ENCODE measurements around the gene CT47C1.

CT47C1 gene

DNA sequence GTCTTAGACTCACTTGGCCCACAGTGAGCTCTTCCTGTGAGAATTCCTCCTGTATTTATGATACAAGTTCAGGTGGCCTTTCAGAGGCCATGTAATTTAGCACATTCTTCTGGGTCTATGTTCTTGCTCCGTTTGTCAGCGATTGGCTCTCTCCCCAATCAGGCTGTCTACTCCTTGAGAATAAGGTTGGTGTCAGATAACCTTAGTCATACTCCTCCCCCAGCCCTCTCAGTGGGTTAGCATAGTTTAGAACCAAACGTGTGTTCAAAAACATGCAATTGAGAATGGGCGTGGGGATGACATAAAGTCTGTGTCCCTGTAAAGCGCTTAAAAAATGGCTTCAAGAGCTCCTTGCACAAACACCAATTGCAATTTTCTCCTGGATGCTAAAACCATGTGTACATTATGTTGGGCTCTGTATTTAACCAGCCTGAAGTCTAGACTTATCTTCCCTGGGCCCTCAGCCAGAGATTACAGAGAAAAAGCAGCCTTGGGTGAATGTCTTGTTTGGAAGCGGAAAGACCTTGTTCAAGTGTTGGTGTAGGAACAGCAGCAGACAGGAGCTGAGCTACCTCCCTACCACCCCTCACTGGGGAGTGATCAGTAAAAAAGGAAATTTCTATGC is 9.9 kb upstream of the CT47C1 start:
- Histone ChIP-seq H3K4me1 (ENCODE audit: low read depth, poor library complexity, severe bottlenecking) (no peaks in the 10 kb centered on the region), H4K20me1 (ENCODE audit: insufficient read depth) (no peaks in the 10 kb centered on the region), H3K36me3 (ENCODE audit: insufficient read depth) (no peaks in the 10 kb centered on the region), H3K27me3 (ENCODE audit: insufficient read depth, low read depth) (no peaks in the 10 kb centered on the region), H2AFZ (ENCODE audit: low read depth) (no peak overlapping the region), H3K79me2 (ENCODE audit: insufficient read depth, low read depth) (no peaks in the 10 kb centered on the region), H3K27ac (no peak overlapping the region), H3K4me2 (no peak overlapping the region), H3K9ac (no peak overlapping the region), H3K4me3 (IDR thresholded peaks at IDR 0.05; ENCODE audit: insufficient read depth, low read depth, low read length) (no peak overlapping the region)
- TF ChIP-seq CTCF (conservative IDR thresholded peaks at IDR 0.05; ENCODE audit: low read depth, low read length) = no peak

- no peak overlapping the region for H3K27ac ChIP-seq
- no peak overlapping the region for H3K9ac ChIP-seq
- no peaks in the 10 kb centered on the region for H3K27me3 ChIP-seq (ENCODE audit: insufficient read depth, low read depth)
- no peaks in the 10 kb centered on the region for H4K20me1 ChIP-seq (ENCODE audit: insufficient read depth)
- no peaks in the 10 kb centered on the region for H3K4me1 ChIP-seq (ENCODE audit: low read depth, poor library complexity, severe bottlenecking)
- H3K4me3 ChIP-seq (IDR thresholded peaks at IDR 0.05; ENCODE audit: insufficient read depth, low read depth, low read length) = no peak overlapping the region
- H3K79me2 ChIP-seq (ENCODE audit: insufficient read depth, low read depth) = no peaks in the 10 kb centered on the region
- H2AFZ ChIP-seq (ENCODE audit: low read depth) = no peak overlapping the region
- no peak overlapping the region for H3K4me2 ChIP-seq
- H3K36me3 ChIP-seq (ENCODE audit: insufficient read depth) = no peaks in the 10 kb centered on the region
- no peak for TF ChIP-seq CTCF (conservative IDR thresholded peaks at IDR 0.05; ENCODE audit: low read depth, low read length)
These were observed 9.4 kb upstream of the CT47C1 start for GRCh38 chrX:119063428-119063827.

- Histone ChIP-seq H3K4me2 (no peak overlapping the region), H3K4me1 (ENCODE audit: low read depth, poor library complexity, severe bottlenecking) (peaks cover 8% of the 10 kb centered on the region), H3K36me3 (ENCODE audit: insufficient read depth) (no peaks in the 10 kb centered on the region), H4K20me1 (ENCODE audit: insufficient read depth) (no peaks in the 10 kb centered on the region), H2AFZ (ENCODE audit: low read depth) (no peak overlapping the region), H3K4me3 (IDR thresholded peaks at IDR 0.05; ENCODE audit: insufficient read depth, low read depth, low read length) (no peak overlapping the region), H3K27ac (no peak overlapping the region), H3K27me3 (ENCODE audit: insufficient read depth, low read depth) (no peaks in the 10 kb centered on the region), H3K79me2 (ENCODE audit: insufficient read depth, low read depth) (no peaks in the 10 kb centered on the region), H3K9ac (no peak overlapping the region)
- TF ChIP-seq CTCF (conservative IDR thresholded peaks at IDR 0.05; ENCODE audit: low read depth, low read length) = peak; percentile 66
These were observed 5.6 kb upstream of the CT47C1 start for GRCh38 chrX:119067023-119067739.

DNA sequence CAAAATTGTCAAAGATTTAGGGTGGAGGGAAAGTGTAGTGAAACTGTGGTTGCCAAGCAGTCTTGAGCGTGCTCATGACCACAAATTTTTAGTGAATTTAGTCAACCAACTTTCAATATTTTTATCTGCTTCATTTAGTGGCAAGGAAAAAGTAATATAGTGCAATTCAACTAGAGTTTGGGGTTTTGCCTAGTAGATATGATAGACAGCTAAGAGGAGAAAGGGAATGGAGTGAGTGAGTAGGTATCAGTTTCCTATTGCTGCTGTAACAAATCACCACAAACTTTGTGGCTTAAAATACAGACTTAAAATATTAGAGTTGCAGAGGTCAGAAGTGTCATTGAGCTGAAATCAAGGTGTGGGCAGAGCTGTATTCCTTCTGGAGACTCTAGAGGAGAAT is 3.7 kb upstream of the CT47C1 start:
- TF ChIP-seq CTCF (conservative IDR thresholded peaks at IDR 0.05; ENCODE audit: low read depth, low read length) = no peak
- Histone ChIP-seq H3K4me1 (ENCODE audit: low read depth, poor library complexity, severe bottlenecking) (peaks cover 8% of the 10 kb centered on the region), H3K4me3 (IDR thresholded peaks at IDR 0.05; ENCODE audit: insufficient read depth, low read depth, low read length) (no peak overlapping the region), H3K9ac (no peak overlapping the region), H3K27ac (no peak overlapping the region), H2AFZ (ENCODE audit: low read depth) (no peak overlapping the region), H3K79me2 (ENCODE audit: insufficient read depth, low read depth) (no peaks in the 10 kb centered on the region), H3K27me3 (ENCODE audit: insufficient read depth, low read depth) (no peaks in the 10 kb centered on the region), H3K36me3 (ENCODE audit: insufficient read depth) (no peaks in the 10 kb centered on the region), H3K4me2 (no peak overlapping the region), H4K20me1 (ENCODE audit: insufficient read depth) (no peaks in the 10 kb centered on the region)

Data from KMS-11 (cell line).